NCI-H226 (cell line): ENCODE results near the gene TTLL5.
"Not testable (repeated sequence)": the region's sequence is repeated elsewhere in the genome, so short reads cannot be mapped to it uniquely, and the experiment has no call there.

Experiments
- DNase-seq: peaks from one replicate; pipeline ENCODE4 v3.0.0-alpha.2; 2015

TTLL5 gene

GRCh38 chr14:75925141-75925840, 264.2 kb downstream of the TTLL5 start:
- not testable (repeated sequence) for DNase-seq

GRCh38 chr14:75926431-75927115, 265.5 kb downstream of the TTLL5 start:
- no peak for DNase-seq

- no peak for DNase-seq
These were observed 266.6 kb downstream of the TTLL5 start for GRCh38 chr14:75927564-75928087.

- DNase-seq = no peak
These were observed 267.7 kb downstream of the TTLL5 start for GRCh38 chr14:75928690-75929181.

- DNase-seq = no peak
These were observed 272.8 kb downstream of the TTLL5 start for GRCh38 chr14:75933712-75934296.

GRCh38 chr14:75934998-75935628, 274.1 kb downstream of the TTLL5 start:
- DNase-seq = no peak

- DNase-seq = no peak
These were observed 278.2 kb downstream of the TTLL5 start for GRCh38 chr14:75939200-75939599.

- no peak for DNase-seq
These were observed 280.0 kb downstream of the TTLL5 start for GRCh38 chr14:75941030-75941429.

- DNase-seq = no peak
These were observed 283.7 kb downstream of the TTLL5 start for GRCh38 chr14:75944607-75945241.

GRCh38 chr14:75946785-75947184, 285.7 kb downstream of the TTLL5 start:
- no peak for DNase-seq

- DNase-seq = no peak
These were observed 291.4 kb downstream of the TTLL5 start for GRCh38 chr14:75952489-75952888.

- no peak for DNase-seq
These were observed 298.0 kb downstream of the TTLL5 start for GRCh38 chr14:75959031-75959430.

GRCh38 chr14:75960231-75960630, 299.2 kb downstream of the TTLL5 start:
- DNase-seq = no peak

- DNase-seq = no peak
These were observed 300.6 kb downstream of the TTLL5 start for GRCh38 chr14:75961662-75962061.

GRCh38 chr14:75967866-75968265, 306.8 kb downstream of the TTLL5 start:
- no peak for DNase-seq

- no peak for DNase-seq
These were observed 307.4 kb downstream of the TTLL5 start for GRCh38 chr14:75968456-75968855.

- no peak for DNase-seq
These were observed 308.1 kb downstream of the TTLL5 start for GRCh38 chr14:75969126-75969525.

GRCh38 chr14:75969891-75970290, 308.8 kb downstream of the TTLL5 start:
- peak; percentile 34 for DNase-seq

GRCh38 chr14:75970989-75971388, 309.9 kb downstream of the TTLL5 start:
- DNase-seq = no peak

- no peak for DNase-seq
These were observed 310.5 kb downstream of the TTLL5 start for GRCh38 chr14:75971509-75971908.

GRCh38 chr14:75972801-75973421, 311.9 kb downstream of the TTLL5 start:
- DNase-seq = no peak
